Keratinocyte (primary cell): ENCODE measurements around the gene GSC2.

Experiments
- CTCF ChIP-seq, 3 experiments: IDR thresholded peaks in 1 of 3; conservative IDR thresholded peaks in 1 of 3; optimal IDR thresholded peaks in 1 of 3; 2 replicates in 2 of 3; 3 replicates in 1 of 3; pipeline versions ENCODE3 to v1.5.1; 2011; ENCODE audit warnings: low read length in 3 of 3, mild to moderate bottlenecking in 3 of 3, moderate library complexity in 2 of 3, control low read depth in 1 of 3, inconsistent platforms in 1 of 3; ENCODE audit not compliant: insufficient read depth in 2 of 3; ENCODE audit errors: extremely low read depth in 1 of 3
- EZH2 ChIP-seq: IDR thresholded peaks from one replicate; pipeline ENCODE4 v1.6.1; 2012; ENCODE audit warnings: inconsistent platforms, mild to moderate bottlenecking, low read length, moderate library complexity

- TF ChIP-seq CTCF (optimal IDR thresholded peaks at IDR 0.05 in 1 of 3, IDR thresholded peaks at IDR 0.05 in 1 of 3, conservative IDR thresholded peaks at IDR 0.05 in 1 of 3; ENCODE audit: extremely low read depth in 1 of 3, insufficient read depth in 2 of 3, low read length in 3 of 3) (no peak), EZH2 (no peak)
These were observed 18.2 kb upstream of the GSC2 start for GRCh38 chr22:19168088-19168890.
